Stimulated activated naive CD8-positive, alpha-beta T cell treated with anti-CD3 and anti-CD28 coated beads, Interleukin-15, amount 100 ng/mL, for 72 hours (primary cell): Measurements from ENCODE around the gene MAML2.

Experiments
- ATAC-seq: fragments of 150-1000 bp; cut with Tn5 transposase; 2 replicates; pipeline ENCODE4 v1.10.0; 2021; ENCODE audit warnings: mild to moderate bottlenecking, moderate library complexity
- DNase-seq, 2 donors: peaks; one replicate each; pipeline ENCODE4 v3.0.0; 2021 to 2022
- H3K27ac Mint-ChIP-seq, 2 donors: one replicate each; pipeline ENCODE4 v1.8.0; 2022; ENCODE audit warnings: mild to moderate bottlenecking in 2 of 2, mixed read lengths in 2 of 2, moderate library complexity in 2 of 2
- H3K27me3 Mint-ChIP-seq: one replicate; pipeline ENCODE4 v1.8.0; 2022; ENCODE audit warnings: mixed read lengths
- H3K4me1 Mint-ChIP-seq: one replicate; pipeline ENCODE4 v1.8.0; 2022; ENCODE audit warnings: mild to moderate bottlenecking, mixed read lengths
- H3K4me3 Mint-ChIP-seq, 2 donors: one replicate each; pipeline ENCODE4 v1.8.0; 2022; ENCODE audit warnings: mild to moderate bottlenecking in 2 of 2, mixed read lengths in 2 of 2, moderate library complexity in 1 of 2
- H3K9me3 Mint-ChIP-seq, 2 donors: one replicate each; pipeline ENCODE4 v1.8.0; 2022; ENCODE audit warnings: mixed read lengths in 2 of 2

MAML2 gene

GRCh38 chr11:96329855-96330510, 13.0 kb downstream of the MAML2 start:
- H3K4me1 Mint-ChIP-seq: peaks cover 91% of the 10 kb centered on the region
- ATAC-seq (peak; percentile 15), DNase-seq (no peak)
- H3K27me3 Mint-ChIP-seq: no peaks in the 10 kb centered on the region
- H3K27ac Mint-ChIP-seq: peak overlapping the region in 1 of 2 donors; percentile 66
- no peaks in the 10 kb centered on the region for H3K9me3 Mint-ChIP-seq
- H3K4me3 Mint-ChIP-seq: peak overlapping the region; percentile 57 to 59

DNA sequence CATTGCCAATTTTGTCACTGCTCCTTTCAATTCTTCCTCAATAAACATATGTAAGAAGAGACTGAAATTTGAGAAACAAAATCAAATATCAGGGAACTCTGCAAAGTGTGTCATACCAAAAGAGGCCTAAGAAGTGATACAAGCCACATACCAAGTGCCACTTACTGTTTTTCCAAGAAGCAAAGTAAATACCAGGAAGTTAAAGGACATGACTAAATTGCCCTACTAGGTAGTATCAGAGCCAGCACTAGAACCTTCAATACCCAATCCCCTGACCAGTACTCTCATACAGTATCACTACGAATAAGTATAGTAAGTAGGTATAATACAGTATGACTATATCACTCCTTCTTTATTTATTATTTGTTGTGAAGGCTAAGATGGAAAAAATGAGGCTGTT, 13.6 kb downstream of the MAML2 start:
- Mint-ChIP-seq H3K9me3 (no peaks in the 10 kb centered on the region), H3K4me3 (peak overlapping the region; percentile 57 to 59), H3K27me3 (no peaks in the 10 kb centered on the region), H3K4me1 (peaks cover 91% of the 10 kb centered on the region), H3K27ac (peak overlapping the region; percentile 4 to 66)
- peak in 1 of 2 donors; percentile 18 for DNase-seq
- peak; percentile 99 for ATAC-seq

DNA sequence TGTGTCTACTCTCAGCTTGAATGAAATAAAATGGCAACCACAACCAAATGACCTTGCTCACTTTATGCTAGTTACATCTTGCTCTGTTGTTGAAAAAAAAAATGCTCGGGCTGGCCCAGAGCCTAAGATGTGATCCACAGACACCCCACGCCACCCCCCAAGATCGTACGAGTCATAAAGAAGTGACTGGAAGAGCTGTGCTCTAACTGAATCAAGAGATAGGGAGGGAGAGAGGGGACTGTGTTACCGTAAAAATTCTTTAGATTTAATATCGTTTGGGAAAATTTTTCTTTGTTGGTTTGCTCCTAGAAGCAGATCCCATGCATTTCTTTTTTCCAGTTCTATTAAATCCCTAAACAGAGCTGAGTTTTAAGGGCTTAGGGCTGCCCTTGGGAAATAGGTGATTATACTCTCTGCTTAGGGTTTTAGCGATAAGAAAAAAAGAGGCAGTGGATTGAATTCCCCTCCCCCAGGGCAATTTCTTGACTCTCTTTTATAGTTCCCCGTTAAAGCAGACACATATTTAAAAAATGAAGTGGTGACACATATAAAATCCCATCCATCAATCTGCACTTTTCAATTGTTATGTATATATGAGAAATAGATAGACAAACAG, 14.5 kb downstream of the MAML2 start:
- Mint-ChIP-seq H3K27me3 (no peaks in the 10 kb centered on the region), H3K4me1 (peaks cover 94% of the 10 kb centered on the region), H3K4me3 (peak overlapping the region in 1 of 2 donors; percentile 44), H3K27ac (peak overlapping the region in 1 of 2 donors; percentile 64), H3K9me3 (no peaks in the 10 kb centered on the region)
- no peak for DNase-seq
- no peak for ATAC-seq

DNA sequence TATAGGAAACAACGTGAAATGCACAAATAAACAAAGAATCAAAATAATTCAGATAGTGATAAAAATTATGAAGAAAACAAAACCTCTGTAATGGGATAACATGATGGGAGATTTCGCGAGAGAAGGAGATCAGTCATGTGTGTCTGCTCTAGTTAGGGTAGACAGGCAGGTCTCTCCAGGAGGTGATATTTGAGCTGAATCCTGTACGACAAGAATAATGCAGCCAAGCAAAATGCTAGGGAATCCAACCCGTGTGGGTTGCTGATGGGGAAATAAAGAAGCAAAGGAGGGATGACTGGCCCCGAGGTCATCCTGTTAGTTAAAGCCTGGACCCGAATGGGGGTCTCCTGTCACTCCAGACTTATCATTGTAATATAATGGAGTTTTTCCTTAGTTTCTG, 16.0 kb downstream of the MAML2 start:
- Mint-ChIP-seq H3K4me1 (peaks cover 95% of the 10 kb centered on the region), H3K4me3 (no peak overlapping the region), H3K9me3 (peaks cover 0 to 2% of the 10 kb centered on the region in 2 donors), H3K27me3 (no peaks in the 10 kb centered on the region), H3K27ac (no peak overlapping the region)
- DNase-seq (no peak), ATAC-seq (no peak)

DNA sequence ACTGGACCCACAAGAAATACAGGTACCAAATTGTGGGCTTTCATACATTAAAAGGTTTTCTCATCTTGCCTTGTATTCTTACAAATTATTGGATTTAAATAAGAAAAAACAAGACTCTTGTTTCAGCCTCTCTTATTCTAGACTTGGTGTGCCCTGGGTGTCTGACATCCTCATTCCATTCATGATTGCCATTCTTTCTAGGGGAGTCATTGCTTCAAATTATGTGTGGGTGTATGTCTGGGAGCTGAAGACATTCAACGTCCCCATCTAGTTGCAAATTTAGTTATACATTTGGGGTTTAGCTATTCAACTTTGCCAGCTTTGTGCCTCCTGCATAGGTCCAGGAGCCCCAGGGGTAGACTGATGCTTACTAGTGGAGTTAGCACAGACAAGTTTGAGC, 18.1 kb downstream of the MAML2 start:
- DNase-seq (no peak), ATAC-seq (no peak)
- H3K27ac Mint-ChIP-seq: no peak overlapping the region
- peaks cover 96% of the 10 kb centered on the region for H3K4me1 Mint-ChIP-seq
- H3K27me3 Mint-ChIP-seq: no peaks in the 10 kb centered on the region
- H3K4me3 Mint-ChIP-seq: no peak overlapping the region
- H3K9me3 Mint-ChIP-seq: peaks cover 0 to 4% of the 10 kb centered on the region in 2 donors

DNA sequence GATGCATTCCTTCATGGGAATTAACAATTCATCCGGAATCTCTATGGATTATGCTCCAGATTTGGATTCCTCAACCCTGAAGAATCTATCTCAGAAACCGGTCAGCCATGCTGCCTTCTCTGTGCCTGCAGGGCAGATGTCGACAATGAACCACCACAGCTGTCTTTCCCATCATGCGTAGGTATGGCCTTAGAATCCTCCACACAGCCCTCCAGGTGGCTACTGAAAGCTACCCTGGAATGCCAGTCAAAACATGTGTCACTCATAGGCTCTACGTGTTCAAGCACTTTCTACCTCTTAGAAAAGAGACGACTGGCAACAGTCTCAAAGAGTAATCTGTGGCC, 19.4 kb downstream of the MAML2 start:
- no peak overlapping the region for H3K4me3 Mint-ChIP-seq
- DNase-seq (no peak), ATAC-seq (no peak)
- no peak overlapping the region for H3K27ac Mint-ChIP-seq
- peaks cover 96% of the 10 kb centered on the region for H3K4me1 Mint-ChIP-seq
- H3K27me3 Mint-ChIP-seq: no peaks in the 10 kb centered on the region
- H3K9me3 Mint-ChIP-seq: peaks cover 0 to 4% of the 10 kb centered on the region in 2 donors

- no peak overlapping the region for H3K4me3 Mint-ChIP-seq
- no peak overlapping the region for H3K27ac Mint-ChIP-seq
- DNase-seq (no peak), ATAC-seq (no peak)
- peaks cover 96% of the 10 kb centered on the region for H3K4me1 Mint-ChIP-seq
- peaks cover 0 to 4% of the 10 kb centered on the region in 2 donors for H3K9me3 Mint-ChIP-seq
- H3K27me3 Mint-ChIP-seq: no peaks in the 10 kb centered on the region
Measured at GRCh38 chr11:96322775-96323641, 20.0 kb downstream of the MAML2 start.

DNA sequence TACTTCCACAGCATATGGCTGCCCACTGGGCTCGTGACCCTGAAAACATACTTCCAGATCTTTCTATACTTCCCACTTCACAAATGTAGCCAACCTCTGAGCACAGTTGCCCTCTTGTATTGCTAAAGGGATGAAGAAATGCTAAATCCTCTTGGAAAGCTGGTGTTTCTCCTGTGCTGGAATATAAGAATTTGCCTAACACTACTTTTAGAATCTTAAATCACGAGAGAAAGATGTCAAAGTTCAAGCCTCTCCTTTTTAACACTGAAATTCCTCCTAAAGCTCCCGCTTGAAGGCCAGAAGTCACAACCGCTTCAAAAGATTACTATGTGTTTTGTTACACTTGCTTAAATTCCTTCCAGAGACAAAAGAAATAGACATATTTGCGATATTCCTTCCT, 21.9 kb downstream of the MAML2 start:
- Mint-ChIP-seq H3K27ac (no peak overlapping the region), H3K9me3 (peaks cover 0 to 4% of the 10 kb centered on the region in 2 donors), H3K4me3 (no peak overlapping the region), H3K27me3 (no peaks in the 10 kb centered on the region), H3K4me1 (peaks cover 100% of the 10 kb centered on the region)
- DNase-seq: no peak
- ATAC-seq: no peak

DNA sequence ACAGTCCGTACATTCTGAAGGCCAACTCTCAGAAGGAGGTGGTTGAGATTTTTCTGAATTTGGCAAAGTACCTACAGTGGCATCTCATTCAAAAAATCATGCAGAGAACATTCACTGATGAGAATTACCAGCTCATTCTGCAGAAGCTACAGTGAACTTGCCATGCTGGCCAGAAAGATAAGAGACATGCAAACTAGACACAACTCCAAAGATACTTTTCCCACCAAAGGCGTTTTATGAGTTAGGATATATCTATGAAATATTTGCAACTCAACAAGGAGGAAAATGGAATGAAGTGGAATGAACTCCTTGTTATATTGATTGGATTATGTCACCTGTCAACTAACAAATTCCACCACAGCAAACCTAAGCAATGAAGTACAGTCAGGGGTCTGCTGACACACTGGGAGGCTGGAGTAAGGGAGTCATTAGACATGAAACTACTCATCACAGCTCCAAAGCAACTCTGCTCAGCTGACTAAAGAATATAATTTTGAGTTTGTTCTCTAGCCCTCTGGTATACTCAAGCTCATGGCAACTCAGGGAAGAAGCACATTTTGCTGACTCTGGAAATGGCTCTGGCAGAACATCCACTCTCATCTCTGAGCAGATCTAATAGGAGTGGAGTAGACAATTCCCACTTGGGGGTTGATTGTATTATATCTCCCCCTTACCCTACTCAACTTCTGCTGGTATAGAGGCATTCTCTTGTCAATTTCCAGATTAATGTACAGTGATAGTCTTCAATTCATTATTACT, 22.9 kb downstream of the MAML2 start:
- ATAC-seq (no peak), DNase-seq (no peak)
- H3K27ac Mint-ChIP-seq: no peak overlapping the region
- H3K4me3 Mint-ChIP-seq: no peak overlapping the region
- H3K4me1 Mint-ChIP-seq: peaks cover 100% of the 10 kb centered on the region
- H3K9me3 Mint-ChIP-seq: peaks cover 0 to 4% of the 10 kb centered on the region in 2 donors
- H3K27me3 Mint-ChIP-seq: no peaks in the 10 kb centered on the region

DNA sequence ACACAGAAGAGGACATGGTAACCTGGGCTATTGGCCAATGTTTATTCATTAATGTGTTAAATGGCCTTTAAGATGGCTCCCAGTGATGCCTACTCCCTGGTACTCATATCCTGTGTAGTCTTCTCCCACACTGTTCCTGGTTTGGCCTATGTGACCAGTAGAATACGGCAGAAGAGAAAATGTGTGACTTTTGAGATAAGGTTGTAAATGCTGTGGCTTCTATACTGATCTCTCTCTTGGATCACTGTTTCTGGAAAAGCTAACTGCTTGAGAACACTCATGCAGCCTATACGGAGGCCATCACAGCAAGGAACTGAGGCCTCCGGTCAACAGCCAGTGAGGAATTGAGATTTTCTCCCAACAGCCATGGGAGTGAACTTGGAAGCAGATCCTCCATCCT, 24.1 kb downstream of the MAML2 start:
- H3K27ac Mint-ChIP-seq: no peak overlapping the region
- H3K4me1 Mint-ChIP-seq: peaks cover 100% of the 10 kb centered on the region
- H3K4me3 Mint-ChIP-seq: no peak overlapping the region
- ATAC-seq (no peak), DNase-seq (no peak)
- peaks cover 0 to 4% of the 10 kb centered on the region in 2 donors for H3K9me3 Mint-ChIP-seq
- no peaks in the 10 kb centered on the region for H3K27me3 Mint-ChIP-seq

DNA sequence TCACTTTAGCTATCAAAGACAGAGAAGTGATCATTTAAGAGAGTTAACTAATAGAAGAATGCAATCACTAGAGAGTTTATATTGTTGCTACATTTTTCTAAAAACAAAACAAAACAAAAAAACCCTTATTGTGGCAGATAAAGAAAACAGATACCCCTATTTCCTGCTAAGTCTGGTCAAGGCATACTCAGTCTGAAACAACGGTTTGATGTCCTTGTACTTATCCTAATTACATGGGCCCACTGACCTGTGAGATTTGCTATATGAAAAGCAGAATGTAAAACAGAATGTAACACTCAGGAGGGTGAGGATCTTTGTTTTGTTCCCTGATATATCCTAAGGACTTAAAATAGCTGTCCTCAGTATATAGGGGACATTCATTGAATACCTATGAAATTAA, 24.6 kb downstream of the MAML2 start:
- Mint-ChIP-seq H3K9me3 (peaks cover 0 to 4% of the 10 kb centered on the region in 2 donors), H3K4me3 (peak overlapping the region in 1 of 2 donors; percentile 24), H3K27ac (peak overlapping the region in 1 of 2 donors; percentile 67), H3K4me1 (peaks cover 100% of the 10 kb centered on the region), H3K27me3 (no peaks in the 10 kb centered on the region)
- peak; percentile 42 for ATAC-seq
- DNase-seq: no peak

DNA sequence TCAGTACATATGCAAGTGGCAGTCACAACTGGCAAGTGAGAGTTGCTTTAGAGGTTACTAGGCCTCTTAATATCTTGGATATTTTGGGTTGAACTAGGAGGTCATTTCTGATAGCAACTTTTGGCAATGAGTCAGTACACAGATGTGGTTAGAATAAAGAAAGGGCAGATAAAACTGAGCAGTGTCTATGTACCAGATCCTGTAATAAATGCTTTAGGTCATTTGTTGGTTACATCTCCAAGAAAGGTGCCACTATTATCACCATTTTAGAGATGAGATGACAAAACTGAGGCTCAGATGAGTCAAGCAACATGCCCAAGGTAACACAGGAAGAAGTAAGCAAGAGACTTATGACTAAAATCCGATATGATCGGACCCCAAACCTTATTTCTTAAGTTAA, 25.0 kb downstream of the MAML2 start:
- Mint-ChIP-seq H3K9me3 (peaks cover 0 to 4% of the 10 kb centered on the region in 2 donors), H3K27me3 (no peaks in the 10 kb centered on the region), H3K27ac (peak overlapping the region in 1 of 2 donors; percentile 67), H3K4me1 (peaks cover 100% of the 10 kb centered on the region), H3K4me3 (peak overlapping the region in 1 of 2 donors; percentile 24)
- no peak for DNase-seq
- peak; percentile 90 for ATAC-seq

DNA sequence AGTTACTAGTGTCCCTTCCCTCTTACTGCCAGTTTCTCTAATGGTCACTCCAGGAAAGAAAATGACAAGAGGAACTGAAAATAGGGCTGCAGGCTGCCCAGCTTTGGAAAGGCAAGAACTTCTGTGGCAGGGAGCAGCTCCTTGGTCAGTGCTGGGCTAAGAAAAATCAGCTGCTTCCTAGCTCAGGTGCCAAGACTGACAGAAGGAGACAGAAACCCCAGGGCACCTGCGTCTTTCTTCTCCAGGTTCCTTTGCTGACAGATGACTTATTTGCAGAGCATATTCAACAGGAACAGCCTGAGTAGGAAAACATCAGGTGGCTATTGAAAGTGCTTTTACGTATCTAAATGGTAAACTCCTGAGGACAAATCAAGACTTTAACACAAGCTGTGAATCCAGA, 25.4 kb downstream of the MAML2 start:
- peaks cover 0 to 4% of the 10 kb centered on the region in 2 donors for H3K9me3 Mint-ChIP-seq
- peak overlapping the region; percentile 27 to 67 for H3K27ac Mint-ChIP-seq
- H3K27me3 Mint-ChIP-seq: no peaks in the 10 kb centered on the region
- H3K4me1 Mint-ChIP-seq: peaks cover 97% of the 10 kb centered on the region
- DNase-seq: no peak
- ATAC-seq: no peak
- no peak overlapping the region for H3K4me3 Mint-ChIP-seq

DNA sequence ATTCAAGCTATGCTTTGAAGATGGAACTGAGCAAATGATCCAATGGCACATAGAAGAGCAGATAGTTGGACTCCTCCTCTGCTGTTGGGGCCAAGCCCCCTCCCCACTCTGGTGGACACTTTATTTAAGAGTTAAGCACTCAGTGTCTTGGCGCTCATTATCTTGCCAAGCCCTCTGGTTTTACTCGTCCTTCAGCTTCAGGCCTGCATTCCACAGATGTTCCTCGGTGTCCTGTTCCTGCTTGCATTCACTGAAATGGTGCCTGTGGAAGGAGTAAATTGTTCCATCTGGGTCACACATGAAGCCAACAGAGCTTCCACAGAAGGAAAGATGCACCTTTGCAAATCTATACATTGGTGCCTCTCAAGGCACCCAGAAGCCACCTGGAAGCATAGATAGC, 26.1 kb downstream of the MAML2 start:
- Mint-ChIP-seq H3K27ac (peak overlapping the region in 1 of 2 donors; percentile 58), H3K4me1 (peaks cover 90% of the 10 kb centered on the region), H3K27me3 (no peaks in the 10 kb centered on the region), H3K9me3 (peaks cover 0 to under 1% of the 10 kb centered on the region in 2 donors), H3K4me3 (no peak overlapping the region)
- DNase-seq (no peak), ATAC-seq (no peak)

DNA sequence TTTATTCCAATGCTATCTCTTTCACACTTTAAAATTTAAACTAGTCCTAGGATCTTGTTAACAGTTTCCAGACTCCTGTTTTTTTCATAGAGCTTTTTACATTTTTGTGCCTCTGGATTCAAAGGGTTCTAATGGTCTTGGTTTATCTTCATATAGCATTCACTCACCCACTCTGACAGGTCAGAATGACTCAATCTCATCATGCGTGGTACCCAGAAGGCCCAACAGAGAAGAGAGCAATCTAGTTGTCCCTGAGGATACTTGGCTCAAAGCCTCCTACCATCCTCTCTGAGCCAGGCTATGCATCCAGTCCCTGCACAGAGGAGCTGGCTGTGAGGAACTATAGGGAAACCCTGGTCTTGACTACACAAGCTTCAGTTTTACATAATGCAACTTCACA, 27.5 kb downstream of the MAML2 start:
- no peaks in the 10 kb centered on the region for H3K27me3 Mint-ChIP-seq
- ATAC-seq (no peak), DNase-seq (no peak)
- no peak overlapping the region for H3K4me3 Mint-ChIP-seq
- no peaks in the 10 kb centered on the region for H3K9me3 Mint-ChIP-seq
- H3K27ac Mint-ChIP-seq: peak overlapping the region in 1 of 2 donors; percentile 41
- peaks cover 85% of the 10 kb centered on the region for H3K4me1 Mint-ChIP-seq
